Skeletal muscle tissue (tissue), 4 donors: ENCODE measurements around the gene COL23A1. TPM values are rescaled to one million over a fixed set of nuclear protein-coding genes. Genes with fewer than 3 reads are reported as not detected.

ENCODE experiments used
- H3K27ac ChIP-seq: one replicate; pipeline ENCODE4 v1.7.0; 2013; ENCODE audit warnings: mild to moderate bottlenecking, low read depth, low read length, inconsistent platforms
- H3K27me3 ChIP-seq, 3 donors: one replicate each; pipeline ENCODE4 v1.7.0; 2013; ENCODE audit warnings: low read length in 3 of 3; ENCODE audit not compliant: control insufficient read depth in 3 of 3, insufficient read depth in 3 of 3
- H3K36me3 ChIP-seq, 3 donors: one replicate each; pipeline ENCODE4 v1.7.0; 2013; ENCODE audit warnings: low read length in 3 of 3; ENCODE audit not compliant: control insufficient read depth in 3 of 3, insufficient read depth in 3 of 3
- H3K4me1 ChIP-seq, 3 donors: one replicate each; pipeline ENCODE4 v1.7.0; 2013; ENCODE audit warnings: low read length in 3 of 3, mild to moderate bottlenecking in 3 of 3; ENCODE audit not compliant: control insufficient read depth in 3 of 3, insufficient read depth in 3 of 3
- H3K4me3 ChIP-seq, 3 donors: one replicate each; pipeline ENCODE4 v1.7.0; 2013; ENCODE audit warnings: low read length in 3 of 3
- H3K9ac ChIP-seq, 3 donors: one replicate each; pipeline ENCODE4 v1.7.0; 2013; ENCODE audit warnings: low read length in 3 of 3, mild to moderate bottlenecking in 3 of 3, moderate library complexity in 2 of 3, low read depth in 1 of 3
- H3K9me3 ChIP-seq, 3 donors: one replicate each; pipeline ENCODE4 v1.7.0; 2013; ENCODE audit warnings: low read length in 3 of 3; ENCODE audit not compliant: control insufficient read depth in 3 of 3
- total RNA-seq: library from RNA; depleted of rRNA; stranded (reverse); fragments of >200 nt; gene quantifications from one replicate; pipeline ENCODE4 v1.2.3, GENCODE V29; 2014
- donor health status: Osteomylitis.

The COL23A1 gene
- total RNA-seq, 1 donor from 2014 or later, result 0.52 TPM

GRCh38 chr5:178332210-178332641, 258.0 kb downstream of the COL23A1 start:
- peak overlapping the region in 2 of 3 donors; percentile 35 to 52 for H3K4me3 ChIP-seq
- peaks cover 0 to 7% (median 0%) of the 10 kb centered on the region in 3 donors for H3K27me3 ChIP-seq
- peaks cover 25 to 28% (median 26%) of the 10 kb centered on the region in 3 donors for H3K4me1 ChIP-seq
- H3K27ac ChIP-seq, result peak overlapping the region; percentile 76
- no peaks in the 10 kb centered on the region for H3K36me3 ChIP-seq
- no peaks in the 10 kb centered on the region for H3K9me3 ChIP-seq
- peak overlapping the region; percentile 45 to 60 (median 47) for H3K9ac ChIP-seq

- peak overlapping the region in 1 of 3 donors; percentile 32 for H3K9ac ChIP-seq
- peak overlapping the region; percentile 79 for H3K27ac ChIP-seq
- H3K36me3 ChIP-seq, result no peaks in the 10 kb centered on the region
- H3K4me3 ChIP-seq, result peak overlapping the region in 2 of 3 donors; percentile 13 to 32
- H3K27me3 ChIP-seq, result peaks cover 0 to 5% (median 0%) of the 10 kb centered on the region in 3 donors
- H3K9me3 ChIP-seq, result no peaks in the 10 kb centered on the region
- peaks cover 25 to 28% (median 26%) of the 10 kb centered on the region in 3 donors for H3K4me1 ChIP-seq
Observed at GRCh38 chr5:178331491-178331996, 258.6 kb downstream of the COL23A1 start.

GRCh38 chr5:178330791-178331404, 259.3 kb downstream of the COL23A1 start:
- peaks cover 0 to 5% (median 0%) of the 10 kb centered on the region in 3 donors for H3K27me3 ChIP-seq
- peaks cover 26 to 28% (median 27%) of the 10 kb centered on the region in 3 donors for H3K4me1 ChIP-seq

DNA sequence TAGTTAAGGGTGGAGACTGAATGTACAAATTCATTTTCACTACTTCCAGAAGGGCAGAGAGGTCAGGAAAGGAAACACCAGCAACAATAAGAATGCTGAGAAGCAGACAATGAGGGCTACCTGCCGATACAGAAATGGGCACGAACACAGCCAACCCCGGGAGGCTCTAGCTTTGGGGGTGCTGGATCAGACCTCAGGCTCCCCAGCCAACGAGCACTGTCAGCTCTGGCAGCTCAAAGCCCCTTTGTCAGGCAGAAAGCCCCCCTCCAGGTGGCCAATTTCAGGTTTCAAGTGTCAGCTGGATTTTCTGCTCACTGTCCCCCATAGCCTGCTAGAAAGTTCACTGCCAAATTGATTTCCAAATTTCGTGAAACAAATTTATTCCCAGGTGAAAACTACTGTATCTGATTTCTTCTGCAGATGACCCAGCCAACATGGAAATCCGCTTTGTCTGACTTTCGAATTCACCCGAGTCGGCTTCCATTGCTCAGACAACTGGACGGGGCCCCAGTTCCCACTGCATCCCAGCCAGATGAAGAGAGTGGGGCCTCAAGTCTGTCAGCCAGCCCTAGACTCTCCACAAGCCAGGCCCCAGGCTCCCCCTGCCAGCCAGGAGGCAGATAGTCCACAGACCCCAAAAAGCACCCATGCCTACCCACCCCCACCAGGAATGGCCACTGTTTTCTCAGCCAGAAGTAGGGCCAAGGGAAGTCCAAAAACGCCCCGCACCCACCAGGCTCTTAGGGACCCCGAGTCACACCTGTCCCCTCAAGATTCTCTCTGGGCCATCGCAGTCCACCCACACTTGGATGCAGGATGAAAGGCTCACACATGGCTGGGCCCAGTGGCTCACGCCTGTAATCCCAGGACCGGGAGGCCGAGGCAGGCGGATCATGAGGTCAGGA, 261.1 kb downstream of the COL23A1 start:
- no peak overlapping the region for H3K27ac ChIP-seq
- no peak overlapping the region for H3K9ac ChIP-seq
- no peaks in the 10 kb centered on the region for H3K9me3 ChIP-seq
- peaks cover 0 to 16% (median 4%) of the 10 kb centered on the region in 3 donors for H3K27me3 ChIP-seq
- H3K4me3 ChIP-seq, result no peak overlapping the region
- no peaks in the 10 kb centered on the region for H3K36me3 ChIP-seq
- H3K4me1 ChIP-seq, result peaks cover 26 to 28% (median 27%) of the 10 kb centered on the region in 3 donors

More at GRCh38 chr5:178330791-178331404, 259.3 kb downstream of the COL23A1 start:
- H3K9ac ChIP-seq, result peak overlapping the region in 1 of 3 donors; percentile 32
- peak overlapping the region; percentile 79 for H3K27ac ChIP-seq
- H3K36me3 ChIP-seq, result no peaks in the 10 kb centered on the region
- peak overlapping the region in 1 of 3 donors; percentile 32 for H3K4me3 ChIP-seq
- no peaks in the 10 kb centered on the region for H3K9me3 ChIP-seq

- no peaks in the 10 kb centered on the region for H3K9me3 ChIP-seq
- no peak overlapping the region for H3K9ac ChIP-seq
- no peak overlapping the region for H3K27ac ChIP-seq
- no peaks in the 10 kb centered on the region for H3K36me3 ChIP-seq
- H3K27me3 ChIP-seq, result peaks cover 0 to 19% (median 4%) of the 10 kb centered on the region in 3 donors
- no peak overlapping the region for H3K4me3 ChIP-seq
- H3K4me1 ChIP-seq, result peaks cover 26 to 28% (median 27%) of the 10 kb centered on the region in 3 donors
Observed at GRCh38 chr5:178327931-178328711, 262.1 kb downstream of the COL23A1 start.

GRCh38 chr5:178327446-178327845, 262.7 kb downstream of the COL23A1 start:
- no peaks in the 10 kb centered on the region for H3K36me3 ChIP-seq
- no peak overlapping the region for H3K27ac ChIP-seq
- H3K9me3 ChIP-seq, result no peaks in the 10 kb centered on the region
- no peak overlapping the region for H3K4me3 ChIP-seq
- peaks cover 24 to 26% (median 25%) of the 10 kb centered on the region in 3 donors for H3K4me1 ChIP-seq
- H3K27me3 ChIP-seq, result peaks cover 0 to 26% (median 4%) of the 10 kb centered on the region in 3 donors
- no peak overlapping the region for H3K9ac ChIP-seq

- Histone ChIP-seq H3K4me3 (no peak overlapping the region), H3K27me3 (peaks cover 0 to 30% (median 4%) of the 10 kb centered on the region in 3 donors), H3K36me3 (no peaks in the 10 kb centered on the region), H3K27ac (no peak overlapping the region), H3K9ac (no peak overlapping the region), H3K4me1 (peaks cover 14 to 17% (median 16%) of the 10 kb centered on the region in 3 donors), H3K9me3 (no peaks in the 10 kb centered on the region)
Observed at GRCh38 chr5:178326374-178326715, 263.8 kb downstream of the COL23A1 start.

- Histone ChIP-seq H3K9me3 (no peaks in the 10 kb centered on the region), H3K4me1 (peaks cover 9 to 11% (median 11%) of the 10 kb centered on the region in 3 donors), H3K27ac (peak overlapping the region; percentile 44), H3K36me3 (no peaks in the 10 kb centered on the region), H3K4me3 (no peak overlapping the region), H3K27me3 (peaks cover 0 to 30% (median 4%) of the 10 kb centered on the region in 3 donors), H3K9ac (no peak overlapping the region)
Observed at GRCh38 chr5:178325679-178326373, 264.4 kb downstream of the COL23A1 start.

DNA sequence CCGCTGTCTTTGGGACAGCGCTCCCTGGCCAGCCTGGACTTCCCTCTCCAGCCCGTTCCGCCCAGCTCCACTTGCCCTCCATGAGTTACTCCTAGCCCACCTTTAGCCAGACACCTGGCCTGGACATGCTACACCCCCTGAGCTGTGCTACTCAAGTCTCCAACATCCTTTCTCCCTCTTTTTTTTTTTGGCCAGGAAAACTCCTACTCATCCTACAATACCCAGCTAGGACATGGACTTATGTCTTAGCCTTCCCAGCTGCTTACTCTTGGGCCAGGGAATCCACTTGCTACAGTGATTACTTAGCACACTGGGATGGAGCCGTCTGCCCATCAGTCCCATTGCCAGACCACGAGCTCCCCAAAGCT, 264.9 kb downstream of the COL23A1 start:
- Histone ChIP-seq H3K27ac (peak overlapping the region; percentile 44), H3K9me3 (no peaks in the 10 kb centered on the region), H3K4me1 (peaks cover 5 to 6% (median 5%) of the 10 kb centered on the region in 3 donors), H3K9ac (no peak overlapping the region), H3K36me3 (no peaks in the 10 kb centered on the region), H3K27me3 (peaks cover 0 to 30% (median 4%) of the 10 kb centered on the region in 3 donors), H3K4me3 (no peak overlapping the region)
